GM18526 (cell line): Measurements from ENCODE around the gene ITIH4.

ENCODE experiments used
- POLR2A ChIP-seq: IDR thresholded peaks from 3 replicates; pipeline ENCODE4 v1.6.1; 2011; ENCODE audit not compliant: insufficient read length; ENCODE audit errors: extremely low read depth

The ITIH4 gene

DNA sequence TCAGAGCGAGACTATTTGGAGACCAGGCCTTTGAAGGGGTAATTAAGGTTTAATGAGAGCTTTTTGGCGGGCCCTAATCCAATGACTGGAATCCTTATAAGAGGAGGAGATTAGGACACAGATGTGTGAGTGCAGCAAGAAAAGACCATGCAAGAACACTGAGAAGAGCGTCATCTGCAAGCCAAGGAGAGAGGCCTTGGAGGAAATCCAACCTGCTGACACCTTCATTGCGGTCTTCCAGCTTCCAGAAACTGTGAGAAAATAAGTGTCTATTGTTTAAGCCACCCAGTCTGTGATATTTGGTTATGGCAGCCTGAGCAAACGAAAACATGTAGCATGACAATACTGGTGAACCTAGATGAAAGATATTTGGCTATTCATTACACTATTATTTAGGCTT is 27.4 kb upstream of the ITIH4 start:
- no peak for TF ChIP-seq POLR2A

DNA sequence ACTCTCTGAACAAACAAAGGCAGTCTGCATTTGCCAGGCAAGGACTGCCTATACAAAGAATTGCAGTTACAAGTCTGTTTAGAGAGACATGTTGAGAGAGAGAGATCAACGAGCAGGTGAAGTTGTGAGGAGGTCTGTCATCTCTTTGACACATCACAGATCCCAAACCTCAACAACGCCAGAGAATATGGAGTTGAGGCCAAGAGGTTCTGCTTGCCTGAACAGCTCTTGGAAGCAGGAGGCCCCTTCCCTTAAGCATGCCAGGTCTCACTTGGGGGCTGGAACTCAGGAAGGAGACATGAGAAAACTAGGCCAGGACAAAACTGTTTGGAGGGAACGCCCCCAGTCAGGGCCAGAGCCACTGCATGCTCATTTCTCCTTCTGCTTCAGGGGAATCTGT is 26.7 kb upstream of the ITIH4 start:
- TF ChIP-seq POLR2A: no peak

DNA sequence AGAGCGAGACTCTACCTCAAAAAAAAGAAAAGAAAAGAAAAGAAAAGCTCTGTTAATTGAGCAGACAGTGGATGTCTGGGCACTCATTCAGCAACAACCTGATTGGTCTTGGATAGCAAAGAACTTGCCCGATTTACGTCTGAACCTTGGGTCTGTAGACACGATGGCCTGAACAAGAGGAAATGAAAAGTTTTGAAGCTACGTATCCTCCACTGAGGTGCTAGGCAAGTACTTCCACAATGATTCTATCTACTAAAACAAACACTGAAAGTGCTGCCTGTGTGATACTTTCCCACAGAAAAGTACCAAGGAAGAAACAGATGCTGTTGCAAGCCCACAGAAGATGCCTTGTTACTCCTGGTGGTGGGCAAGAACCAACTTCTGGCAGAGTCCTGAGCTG is 26.2 kb upstream of the ITIH4 start:
- no peak for TF ChIP-seq POLR2A

DNA sequence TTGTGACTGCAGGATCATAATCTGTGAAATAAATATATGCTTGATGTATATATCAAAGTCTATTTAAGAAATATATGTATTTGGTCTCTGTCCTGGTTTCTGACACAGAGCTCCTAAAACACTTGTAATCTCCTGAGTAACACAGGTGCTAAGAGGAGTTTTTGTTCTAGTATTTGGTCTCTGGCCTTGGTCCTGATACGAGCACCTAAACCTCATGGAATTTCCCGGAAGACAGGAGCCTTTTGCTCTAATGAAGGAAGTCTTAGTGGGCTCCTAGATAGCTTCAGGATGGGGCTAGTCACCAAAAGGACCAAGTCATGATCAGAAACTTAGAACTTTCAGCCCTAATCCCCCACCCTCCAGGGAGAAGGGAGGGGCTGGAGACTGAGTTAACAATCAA is 23.5 kb upstream of the ITIH4 start:
- TF ChIP-seq POLR2A: no peak

DNA sequence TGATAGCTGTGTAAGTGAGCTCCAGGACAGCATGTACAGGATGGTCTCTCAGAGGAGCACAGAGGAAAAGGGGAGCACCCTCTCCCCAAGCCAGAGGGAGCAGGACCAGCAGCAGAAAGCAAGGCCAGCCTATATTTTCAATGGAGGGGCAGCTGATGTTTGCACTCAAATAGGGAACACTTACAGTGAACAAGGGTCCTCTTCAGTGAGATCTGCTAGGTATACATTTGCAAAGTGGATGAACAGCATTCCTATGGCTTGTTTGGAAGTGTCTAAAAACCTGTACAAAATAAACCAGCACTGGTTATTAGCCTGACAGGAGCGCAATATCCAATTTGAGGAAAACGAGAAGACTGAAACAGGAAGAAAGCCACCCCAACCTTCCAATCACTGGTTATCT is 21.9 kb upstream of the ITIH4 start:
- TF ChIP-seq POLR2A: no peak

DNA sequence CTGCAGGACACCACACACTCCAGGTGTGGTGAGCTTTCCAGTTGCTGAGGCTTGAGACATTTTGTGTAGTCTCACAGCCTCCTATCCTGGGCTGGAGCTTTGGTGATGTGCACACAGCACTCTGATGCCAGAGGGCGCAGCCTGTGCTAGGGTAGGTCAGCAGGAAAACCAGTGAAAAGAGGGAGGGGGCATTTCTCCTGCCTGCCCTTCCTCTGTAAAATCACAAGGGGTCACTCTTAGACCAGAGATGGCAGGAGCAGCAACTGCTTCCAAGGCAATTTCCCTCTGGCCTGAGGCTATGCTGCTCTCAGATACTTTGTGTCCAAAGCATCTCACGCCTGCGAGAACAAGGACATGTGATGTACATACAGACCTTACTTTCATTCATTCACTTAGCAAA is 20.9 kb upstream of the ITIH4 start:
- no peak for TF ChIP-seq POLR2A

DNA sequence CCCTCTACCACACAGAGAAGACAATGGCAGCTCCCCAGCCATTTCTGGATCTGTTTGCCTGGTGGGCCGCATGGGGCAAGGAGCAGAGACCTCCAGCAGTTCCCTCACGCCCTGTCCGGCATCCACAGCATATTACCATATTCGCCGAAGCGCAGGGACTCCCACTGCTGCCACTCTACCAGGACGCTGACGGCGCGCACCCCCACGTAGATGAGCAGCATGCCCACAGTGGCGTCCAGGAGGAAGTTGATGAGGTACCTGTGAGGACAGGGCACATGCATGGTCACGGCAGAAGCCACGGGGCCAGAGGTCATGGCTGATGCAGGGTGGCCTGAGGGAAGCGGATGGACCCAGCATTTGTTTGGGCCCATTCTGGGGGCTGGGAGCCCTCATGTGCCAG is 19.2 kb upstream of the ITIH4 start:
- no peak for TF ChIP-seq POLR2A

DNA sequence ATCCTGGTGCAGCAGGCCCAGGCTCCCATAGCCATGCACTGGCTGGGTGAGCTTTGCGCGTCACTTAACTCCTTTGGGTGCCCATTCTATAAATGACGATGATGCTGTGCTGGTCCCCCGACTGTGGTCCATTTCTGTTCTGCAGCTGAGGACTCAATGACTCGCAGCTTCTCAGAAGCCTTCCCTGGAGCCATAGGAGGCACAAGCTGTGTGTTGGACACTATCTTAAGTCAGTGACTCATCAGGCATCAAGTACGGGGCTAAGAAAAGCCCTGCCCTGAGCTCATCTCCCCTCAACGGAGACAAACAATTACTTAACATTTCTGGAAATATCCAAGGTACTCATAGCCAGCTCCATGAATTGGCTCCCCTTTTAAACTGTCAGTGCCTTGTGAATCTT is 18.1 kb upstream of the ITIH4 start:
- TF ChIP-seq POLR2A: no peak

DNA sequence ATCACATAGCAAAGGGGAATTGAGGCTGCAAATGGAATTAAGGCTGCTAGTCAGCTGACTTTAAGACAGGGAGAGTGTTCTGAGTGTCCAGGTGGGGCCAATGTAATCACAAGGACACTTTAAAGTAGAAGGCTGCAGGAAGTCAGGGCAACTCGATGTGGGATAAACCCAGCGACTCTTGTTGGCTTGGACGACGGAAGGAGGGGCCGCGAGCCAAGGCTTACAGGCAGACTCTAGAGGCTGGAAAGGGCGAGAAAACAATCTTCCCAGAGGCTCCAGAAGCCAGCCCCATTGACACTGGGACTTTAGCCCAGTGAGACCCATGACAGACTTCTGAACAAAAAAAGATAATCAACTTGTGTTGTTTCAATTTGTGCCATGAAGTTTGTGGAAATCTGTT is 17.3 kb upstream of the ITIH4 start:
- TF ChIP-seq POLR2A: no peak

DNA sequence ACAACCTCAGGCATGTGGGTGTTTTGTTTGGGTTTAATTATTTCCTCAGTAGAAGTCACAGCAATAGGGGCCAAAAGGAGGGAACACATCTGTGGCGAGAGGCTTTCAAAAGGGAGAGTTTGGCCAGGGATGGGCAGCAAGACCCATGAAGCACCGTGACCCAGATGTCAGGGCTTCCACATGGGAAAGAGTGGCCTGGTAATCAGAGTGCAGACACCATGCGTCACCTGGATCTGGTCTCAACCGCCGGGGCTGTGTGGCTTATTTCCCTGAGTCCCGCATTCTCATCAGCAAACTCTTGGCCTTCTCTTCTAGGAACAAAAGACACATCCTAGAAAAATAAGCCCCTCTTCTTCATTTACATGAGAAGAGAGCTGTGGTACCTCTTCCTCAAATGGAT is 16.8 kb upstream of the ITIH4 start:
- no peak for TF ChIP-seq POLR2A

DNA sequence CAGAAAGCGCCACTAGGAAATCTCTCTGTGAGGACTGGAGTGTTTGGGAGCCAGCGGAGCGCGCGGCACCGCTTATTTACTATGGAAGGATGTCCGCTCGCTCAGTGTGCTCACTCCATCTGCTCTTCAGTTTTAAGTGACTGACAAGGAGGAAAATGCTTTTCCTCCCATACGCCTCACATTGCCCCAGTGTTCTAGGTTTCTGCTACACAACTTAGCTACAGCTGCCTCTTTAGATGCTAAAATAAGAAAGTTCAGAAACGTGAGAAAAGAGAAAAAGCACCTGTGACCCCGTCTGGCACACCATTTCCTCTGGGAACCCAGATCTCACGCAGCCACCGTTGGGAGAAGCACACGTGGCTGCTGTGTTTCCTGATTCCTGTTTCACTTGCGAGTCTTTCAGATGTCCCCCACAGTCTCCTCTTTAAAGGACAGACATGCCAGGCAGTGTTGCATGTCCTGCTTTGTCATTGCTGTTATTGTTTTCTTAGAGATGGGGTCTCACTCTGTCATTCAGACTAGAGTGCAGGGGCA is 16.0 kb upstream of the ITIH4 start:
- TF ChIP-seq POLR2A: no peak

DNA sequence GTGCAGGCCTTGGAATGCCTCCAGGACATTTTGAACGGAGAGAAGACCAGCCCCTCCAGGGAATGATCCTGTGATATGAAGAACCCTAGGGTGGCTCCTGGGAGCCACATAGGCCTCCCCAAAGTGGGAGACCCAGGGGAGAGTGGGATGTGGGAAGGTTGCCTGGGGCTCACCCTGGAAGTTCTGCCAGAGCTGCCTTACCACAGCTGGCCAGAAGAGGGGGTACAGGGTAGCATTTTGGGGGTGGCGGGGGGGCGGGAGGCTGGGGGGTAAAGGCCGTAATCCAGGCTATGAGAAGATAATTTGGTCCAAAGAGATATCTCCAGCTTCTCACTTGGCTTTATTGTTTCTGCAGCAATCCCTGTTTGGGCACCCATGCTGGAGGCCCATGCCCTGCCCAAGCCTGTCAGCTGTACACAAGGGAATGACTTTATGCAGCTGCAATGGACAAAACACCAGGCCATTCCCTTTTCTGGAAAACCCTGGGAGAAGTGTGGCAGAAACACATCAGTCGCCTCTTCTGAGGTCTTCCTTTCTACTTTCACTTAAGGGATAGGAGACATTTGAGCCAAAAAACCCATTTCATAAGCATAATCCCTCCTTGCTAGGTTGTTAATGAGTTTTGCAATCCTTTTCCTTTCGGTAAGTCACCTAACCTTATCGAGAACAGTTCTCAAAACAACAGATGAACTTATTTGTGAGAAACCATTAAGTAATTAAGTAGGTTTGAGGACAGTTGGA is 15.4 kb upstream of the ITIH4 start:
- no peak for TF ChIP-seq POLR2A

DNA sequence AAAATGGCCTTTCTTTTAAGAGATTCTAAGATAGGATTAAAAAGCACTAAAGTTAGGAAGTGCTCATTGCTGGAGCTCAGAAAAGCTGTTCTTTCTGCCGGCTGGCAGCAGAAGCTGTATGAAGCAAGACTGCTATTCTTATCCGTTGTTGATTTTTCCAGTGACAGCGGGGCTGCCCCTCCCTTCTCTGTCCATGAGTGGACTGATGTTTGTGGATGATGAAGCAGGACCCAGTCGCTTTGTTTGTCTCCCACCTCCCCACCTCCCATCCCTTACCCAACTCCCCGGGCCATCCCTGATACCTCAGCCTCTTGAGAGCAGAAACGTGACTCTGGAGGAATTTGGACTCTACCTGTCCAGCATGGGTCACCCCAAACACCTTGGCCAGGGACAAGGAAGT is 14.7 kb upstream of the ITIH4 start:
- TF ChIP-seq POLR2A: no peak

DNA sequence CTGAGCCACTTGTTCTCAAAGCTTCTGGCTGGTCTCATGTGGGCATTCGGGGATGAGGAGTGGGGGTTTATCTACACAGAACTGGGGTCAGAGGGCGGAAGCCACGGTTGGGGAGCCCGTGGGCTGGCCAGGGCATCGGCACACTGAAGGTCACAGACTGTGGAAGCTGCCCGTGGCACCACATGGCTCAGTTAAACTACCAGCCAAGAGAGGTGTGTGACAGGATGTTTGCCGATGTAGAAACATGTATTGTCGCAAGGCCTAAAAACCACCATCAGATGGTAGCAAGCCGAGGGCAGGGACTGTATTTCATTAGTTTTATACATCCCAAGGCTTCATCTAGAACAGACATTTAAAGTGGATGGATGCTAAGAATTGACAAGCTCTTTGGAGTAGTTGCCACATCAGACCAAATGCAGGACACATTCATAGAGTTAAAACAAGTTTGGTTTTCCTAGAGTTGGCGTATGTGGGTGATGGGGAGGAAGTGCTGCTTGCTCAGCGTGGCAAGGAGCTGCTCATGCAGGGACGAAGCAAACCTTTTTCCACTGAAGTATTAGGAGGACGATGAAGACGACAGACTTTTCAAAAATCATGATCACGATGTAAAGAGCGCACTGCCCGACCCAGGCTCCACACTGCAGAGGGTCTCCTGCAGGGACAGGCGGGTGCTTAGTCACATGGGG is 14.0 kb upstream of the ITIH4 start:
- no peak for TF ChIP-seq POLR2A

DNA sequence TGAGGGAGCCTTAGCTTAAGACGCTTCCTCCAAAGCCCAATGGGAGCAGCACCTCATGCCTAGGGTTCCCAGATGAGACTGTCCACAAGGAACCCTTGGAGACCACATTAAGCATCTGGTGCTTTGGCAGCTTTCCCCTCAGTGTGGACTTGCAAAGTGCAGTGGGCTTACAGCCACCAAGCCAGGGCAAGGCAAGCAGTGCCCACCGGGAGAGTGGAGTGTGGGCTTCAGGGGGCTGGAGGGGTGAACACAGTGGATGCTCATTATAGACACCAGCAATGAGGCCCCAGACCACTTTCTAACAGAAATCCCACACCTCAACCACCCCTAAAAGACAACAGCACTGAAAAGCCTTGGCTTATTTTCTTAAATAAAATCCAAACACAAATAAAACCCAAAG is 13.4 kb upstream of the ITIH4 start:
- TF ChIP-seq POLR2A: no peak

DNA sequence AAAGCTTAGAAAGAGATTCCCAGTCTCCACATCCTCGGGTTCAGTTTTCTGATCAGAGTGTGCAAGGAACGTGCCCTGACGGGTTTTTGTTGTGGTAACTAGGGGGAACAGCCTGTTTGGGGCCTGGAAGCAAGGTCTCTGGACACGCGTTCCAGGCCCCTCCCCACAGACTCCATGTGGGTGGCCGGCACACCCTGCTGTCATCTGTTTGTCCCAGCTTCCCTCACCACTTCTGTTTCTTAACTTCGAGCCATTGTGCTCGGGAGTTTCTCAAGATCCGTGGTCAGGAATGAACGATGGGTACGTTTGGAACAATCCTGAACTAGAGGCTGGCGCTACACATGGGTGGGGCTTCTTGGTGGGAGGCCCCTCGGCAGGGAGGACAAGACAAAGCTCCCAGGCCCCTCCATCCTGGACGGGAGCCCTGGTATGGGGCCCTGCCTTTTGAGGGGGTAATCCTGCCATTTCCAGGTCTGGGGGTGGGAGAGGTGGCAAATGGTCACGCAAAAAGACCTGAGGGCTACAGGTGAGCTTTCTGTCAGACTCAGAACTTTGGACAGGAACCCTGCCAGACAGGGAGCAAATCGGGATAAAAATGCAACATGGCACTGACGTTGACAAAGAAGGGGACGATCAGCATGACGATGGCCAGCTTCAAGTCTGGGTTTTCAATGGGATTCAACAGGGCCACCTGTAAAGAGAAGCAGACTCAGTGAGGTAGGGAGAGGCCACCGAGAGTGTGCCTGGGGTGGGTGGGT is 12.8 kb upstream of the ITIH4 start:
- no peak for TF ChIP-seq POLR2A

DNA sequence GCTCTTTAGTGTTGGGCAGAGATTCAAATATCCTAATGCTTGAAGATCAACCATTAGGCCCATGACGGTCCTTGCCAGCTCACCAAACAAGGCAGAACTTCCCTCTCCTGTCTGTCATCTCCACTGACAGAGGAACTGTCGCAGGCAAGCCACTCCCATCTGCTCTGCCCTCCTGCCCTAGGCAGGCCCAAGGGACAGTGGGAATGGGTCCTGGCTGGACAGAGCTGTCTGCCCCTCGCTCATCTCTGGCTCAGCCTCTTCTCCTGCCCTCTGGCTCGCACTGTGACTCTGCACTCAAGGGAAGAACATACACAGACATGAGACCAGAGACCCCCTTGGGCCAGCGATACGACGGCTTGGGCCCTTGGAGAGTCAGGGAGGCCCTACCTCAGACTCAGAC is 12.0 kb upstream of the ITIH4 start:
- TF ChIP-seq POLR2A: no peak

DNA sequence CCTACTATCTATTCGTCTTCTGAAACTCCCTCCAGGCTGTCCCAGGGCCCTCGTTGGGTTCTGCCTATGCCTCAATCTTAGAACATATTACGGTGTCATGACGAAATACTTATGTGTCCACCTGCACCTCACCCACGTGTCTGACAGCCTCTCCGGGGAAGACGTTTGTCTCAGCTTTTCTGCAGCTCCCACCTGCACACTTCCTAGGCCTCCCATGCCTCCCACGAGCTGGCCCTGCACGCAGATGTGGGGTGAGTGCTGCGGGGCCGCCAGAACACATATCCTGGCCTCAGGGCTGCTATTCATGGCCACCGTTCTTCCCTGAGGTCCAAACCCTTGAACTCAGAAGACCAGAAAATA is 11.5 kb upstream of the ITIH4 start:
- no peak for TF ChIP-seq POLR2A
